K562 (cell line): ENCODE results near the gene RNF187.

Experiments used
- CBFB ChIP-seq: sonication (generic); formaldehyde crosslinking; IDR thresholded peaks from 2 replicates; pipeline ENCODE4 v1.4.0; 2020; ENCODE audit warnings: mild to moderate bottlenecking, missing genetic modification reagents
- POLR2A ChIP-seq: fragments of 450-650 bp; conservative IDR thresholded peaks from 2 replicates; pipeline ENCODE4 v1.6.1; 2016
- POLR2AphosphoS5 ChIP-seq: IDR thresholded peaks from 2 replicates; pipeline ENCODE4 v1.6.1; 2011; ENCODE audit warnings: mild to moderate bottlenecking, low read depth, low read length, moderate library complexity; ENCODE audit not compliant: control insufficient read depth, insufficient read depth
- TAF7 ChIP-seq: fragments of 450-650 bp; IDR thresholded peaks from 2 replicates; pipeline ENCODE4 v1.6.1; 2016; ENCODE audit warnings: missing genetic modification characterization, missing compliant biosample characterization
- U2AF1 ChIP-seq: fragments of 200-400 bp; formaldehyde crosslinking; optimal IDR thresholded peaks from 2 replicates; pipeline ENCODE3; 2017; ENCODE audit warnings: mild to moderate bottlenecking, low read depth, low read length, moderate library complexity
- TF ChIP-seq, protein P1 (sequence below): fragments of 250-450 bp; sonication (Bioruptor Pico); IDR thresholded peaks from 2 replicates; pipeline ENCODE4 v1.5.0; 2021
- TF ChIP-seq, protein P2 (sequence below), 3 experiments: IDR thresholded peaks in 2 of 3; conservative IDR thresholded peaks in 1 of 3; 2 replicates each; pipeline ENCODE4 v1.5.1; 2011 to 2012; ENCODE audit warnings: low read length in 3 of 3, mild to moderate bottlenecking in 3 of 3, control low read depth in 2 of 3, improper control_type of control experiment in 1 of 3, inconsistent platforms in 1 of 3, low read depth in 1 of 3, mixed read lengths in 1 of 3, moderate library complexity in 1 of 3; ENCODE audit not compliant: insufficient read depth in 2 of 3
- TF ChIP-seq, protein P3 (sequence below), 2 experiments: fragments of 450-650 bp; formaldehyde crosslinking in 1 of 2; IDR thresholded peaks; 2 replicates each; pipeline versions ENCODE4 v1.4.0 to v1.6.1; 2014 to 2020; ENCODE audit warnings: mild to moderate bottlenecking in 2 of 2, borderline replicate concordance in 1 of 2, low read depth in 1 of 2
- TF ChIP-seq, protein P4 (sequence below): fragments of 450-650 bp; formaldehyde crosslinking; IDR thresholded peaks from 2 replicates; pipeline ENCODE4 v1.4.0; 2020; ENCODE audit warnings: mild to moderate bottlenecking, moderate library complexity

DNA sequence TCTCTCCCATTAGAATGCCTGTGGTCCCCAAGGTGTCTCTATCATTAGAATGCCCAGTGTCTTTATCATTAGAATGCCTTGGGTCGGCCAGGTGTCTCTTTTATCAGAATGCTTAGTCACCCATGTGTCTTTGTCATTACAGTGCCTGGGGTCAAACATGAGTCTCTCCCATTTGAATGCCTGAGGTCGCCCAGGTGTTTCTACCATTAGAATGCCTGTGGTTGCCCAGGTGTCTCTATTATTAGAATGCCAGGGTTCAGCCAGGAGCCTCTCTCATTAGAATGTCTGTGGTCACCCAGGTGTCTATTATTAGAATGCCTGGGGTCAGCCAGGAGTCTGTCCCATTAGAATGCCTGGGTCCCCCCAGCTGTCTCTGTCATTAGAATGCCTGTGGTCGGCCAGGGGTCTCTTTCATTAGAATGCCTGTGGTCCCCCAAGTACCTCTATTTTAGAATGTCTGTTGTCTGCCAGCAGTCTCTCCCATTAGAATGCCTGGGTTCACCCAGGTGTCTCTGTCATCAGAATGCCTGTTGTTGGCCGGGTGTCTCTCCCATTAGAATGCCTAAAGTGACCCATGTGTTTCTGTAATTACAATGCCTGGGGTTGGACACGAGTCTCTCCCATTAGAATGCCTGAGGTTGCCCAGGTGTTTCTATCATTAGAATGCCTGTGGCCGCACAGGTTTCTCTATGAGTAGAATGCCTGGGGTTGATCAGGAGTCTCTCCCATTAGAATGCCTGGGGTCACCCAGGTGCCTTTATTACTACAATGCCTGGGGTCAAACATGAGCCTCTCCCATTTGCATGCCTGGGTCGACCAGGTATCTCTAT, 57.1 kb downstream of the RNF187 start:
- TF ChIP-seq POLR2AphosphoS5 (no peak), CBFB (CRISPR knock-in tag) (no peak), POLR2A (no peak), TAF7 (tag) (no peak), U2AF1 (no peak)
- TF ChIP-seq, protein P1, sequence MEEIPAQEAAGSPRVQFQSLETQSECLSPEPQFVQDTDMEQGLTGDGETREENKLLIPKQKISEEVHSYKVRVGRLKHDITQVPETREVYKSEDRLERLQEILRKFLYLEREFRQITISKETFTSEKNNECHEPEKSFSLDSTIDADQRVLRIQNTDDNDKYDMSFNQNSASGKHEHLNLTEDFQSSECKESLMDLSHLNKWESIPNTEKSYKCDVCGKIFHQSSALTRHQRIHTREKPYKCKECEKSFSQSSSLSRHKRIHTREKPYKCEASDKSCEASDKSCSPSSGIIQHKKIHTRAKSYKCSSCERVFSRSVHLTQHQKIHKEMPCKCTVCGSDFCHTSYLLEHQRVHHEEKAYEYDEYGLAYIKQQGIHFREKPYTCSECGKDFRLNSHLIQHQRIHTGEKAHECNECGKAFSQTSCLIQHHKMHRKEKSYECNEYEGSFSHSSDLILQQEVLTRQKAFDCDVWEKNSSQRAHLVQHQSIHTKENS (CRISPR knock-in tag), result no peak
- TF ChIP-seq, protein P2, sequence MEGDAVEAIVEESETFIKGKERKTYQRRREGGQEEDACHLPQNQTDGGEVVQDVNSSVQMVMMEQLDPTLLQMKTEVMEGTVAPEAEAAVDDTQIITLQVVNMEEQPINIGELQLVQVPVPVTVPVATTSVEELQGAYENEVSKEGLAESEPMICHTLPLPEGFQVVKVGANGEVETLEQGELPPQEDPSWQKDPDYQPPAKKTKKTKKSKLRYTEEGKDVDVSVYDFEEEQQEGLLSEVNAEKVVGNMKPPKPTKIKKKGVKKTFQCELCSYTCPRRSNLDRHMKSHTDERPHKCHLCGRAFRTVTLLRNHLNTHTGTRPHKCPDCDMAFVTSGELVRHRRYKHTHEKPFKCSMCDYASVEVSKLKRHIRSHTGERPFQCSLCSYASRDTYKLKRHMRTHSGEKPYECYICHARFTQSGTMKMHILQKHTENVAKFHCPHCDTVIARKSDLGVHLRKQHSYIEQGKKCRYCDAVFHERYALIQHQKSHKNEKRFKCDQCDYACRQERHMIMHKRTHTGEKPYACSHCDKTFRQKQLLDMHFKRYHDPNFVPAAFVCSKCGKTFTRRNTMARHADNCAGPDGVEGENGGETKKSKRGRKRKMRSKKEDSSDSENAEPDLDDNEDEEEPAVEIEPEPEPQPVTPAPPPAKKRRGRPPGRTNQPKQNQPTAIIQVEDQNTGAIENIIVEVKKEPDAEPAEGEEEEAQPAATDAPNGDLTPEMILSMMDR (IDR thresholded peaks at IDR 0.05 in 2 of 3, conservative IDR thresholded peaks at IDR 0.05 in 1 of 3; ENCODE audit: insufficient read depth in 2 of 3, low read depth in 1 of 3, low read length in 3 of 3), result no peak
- TF ChIP-seq, protein P3, sequence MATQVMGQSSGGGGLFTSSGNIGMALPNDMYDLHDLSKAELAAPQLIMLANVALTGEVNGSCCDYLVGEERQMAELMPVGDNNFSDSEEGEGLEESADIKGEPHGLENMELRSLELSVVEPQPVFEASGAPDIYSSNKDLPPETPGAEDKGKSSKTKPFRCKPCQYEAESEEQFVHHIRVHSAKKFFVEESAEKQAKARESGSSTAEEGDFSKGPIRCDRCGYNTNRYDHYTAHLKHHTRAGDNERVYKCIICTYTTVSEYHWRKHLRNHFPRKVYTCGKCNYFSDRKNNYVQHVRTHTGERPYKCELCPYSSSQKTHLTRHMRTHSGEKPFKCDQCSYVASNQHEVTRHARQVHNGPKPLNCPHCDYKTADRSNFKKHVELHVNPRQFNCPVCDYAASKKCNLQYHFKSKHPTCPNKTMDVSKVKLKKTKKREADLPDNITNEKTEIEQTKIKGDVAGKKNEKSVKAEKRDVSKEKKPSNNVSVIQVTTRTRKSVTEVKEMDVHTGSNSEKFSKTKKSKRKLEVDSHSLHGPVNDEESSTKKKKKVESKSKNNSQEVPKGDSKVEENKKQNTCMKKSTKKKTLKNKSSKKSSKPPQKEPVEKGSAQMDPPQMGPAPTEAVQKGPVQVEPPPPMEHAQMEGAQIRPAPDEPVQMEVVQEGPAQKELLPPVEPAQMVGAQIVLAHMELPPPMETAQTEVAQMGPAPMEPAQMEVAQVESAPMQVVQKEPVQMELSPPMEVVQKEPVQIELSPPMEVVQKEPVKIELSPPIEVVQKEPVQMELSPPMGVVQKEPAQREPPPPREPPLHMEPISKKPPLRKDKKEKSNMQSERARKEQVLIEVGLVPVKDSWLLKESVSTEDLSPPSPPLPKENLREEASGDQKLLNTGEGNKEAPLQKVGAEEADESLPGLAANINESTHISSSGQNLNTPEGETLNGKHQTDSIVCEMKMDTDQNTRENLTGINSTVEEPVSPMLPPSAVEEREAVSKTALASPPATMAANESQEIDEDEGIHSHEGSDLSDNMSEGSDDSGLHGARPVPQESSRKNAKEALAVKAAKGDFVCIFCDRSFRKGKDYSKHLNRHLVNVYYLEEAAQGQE (IDR thresholded peaks at IDR 0.05; ENCODE audit: borderline replicate concordance), result no peak
- TF ChIP-seq, protein P3 (CRISPR knock-in tag; IDR thresholded peaks at IDR 0.05; ENCODE audit: low read depth), result no peak
- TF ChIP-seq, protein P4, sequence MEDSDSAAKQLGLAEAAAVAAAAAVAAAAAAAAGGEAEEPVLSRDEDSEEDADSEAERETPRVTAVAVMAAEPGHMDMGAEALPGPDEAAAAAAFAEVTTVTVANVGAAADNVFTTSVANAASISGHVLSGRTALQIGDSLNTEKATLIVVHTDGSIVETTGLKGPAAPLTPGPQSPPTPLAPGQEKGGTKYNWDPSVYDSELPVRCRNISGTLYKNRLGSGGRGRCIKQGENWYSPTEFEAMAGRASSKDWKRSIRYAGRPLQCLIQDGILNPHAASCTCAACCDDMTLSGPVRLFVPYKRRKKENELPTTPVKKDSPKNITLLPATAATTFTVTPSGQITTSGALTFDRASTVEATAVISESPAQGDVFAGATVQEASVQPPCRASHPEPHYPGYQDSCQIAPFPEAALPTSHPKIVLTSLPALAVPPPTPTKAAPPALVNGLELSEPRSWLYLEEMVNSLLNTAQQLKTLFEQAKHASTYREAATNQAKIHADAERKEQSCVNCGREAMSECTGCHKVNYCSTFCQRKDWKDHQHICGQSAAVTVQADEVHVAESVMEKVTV (CRISPR knock-in tag), result no peak
